ENCODE data around the gene PACS1. TPM values are rescaled to one million over a fixed set of nuclear protein-coding genes. Genes with fewer than 3 reads are reported as not detected.

Gene PACS1
- total RNA-seq, 1 experiment from 2014 or later, result 91.8 TPM

- CTCF ChIA-PET, result interaction anchor here (0.6 kb wide), 2 partner anchors 48 to 103 kb away, joined by 5 to 9 read pairs; no protein-coding TSS in a partner anchor
- Histone ChIP-seq H3K4me1 (ENCODE audit: control insufficient read depth, insufficient read depth, low read length) (peaks cover 8% of the 10 kb centered on the region), H3K27me3 (ENCODE audit: control insufficient read depth, insufficient read depth, low read length) (no peaks in the 10 kb centered on the region), H3K9me3 (ENCODE audit: control insufficient read depth, insufficient read depth, low read depth, low read length) (no peaks in the 10 kb centered on the region), H3K4me3 (ENCODE audit: low read depth in 2 of 2, low read length in 2 of 2) (no peak overlapping the region), H3K27ac (ENCODE audit: low read length) (no peak overlapping the region), H3K36me3 (ENCODE audit: control insufficient read depth, insufficient read depth, low read length) (peaks cover 60% of the 10 kb centered on the region)
- POLR2A ChIA-PET, result interaction anchor here (1.1 kb wide), 1 partner anchor 11 kb away, joined by 12 read pairs; no protein-coding TSS in a partner anchor
- intact Hi-C loops (cut with micrococcal nuclease; ENCODE audit: unreplicated experiment), result no loop called here
- in situ Hi-C loops (cut with HindIII; ENCODE audit: low pct_unique_long_range_greater_than_20kb, low sequenced_read_pairs), result no loop called here
- no TSS peak for BruUV-seq (replicated peaks)
- ATAC-seq, result no peak
- no peak for DNase-seq (ENCODE audit: low read depth, low spot score)
- TF ChIP-seq TCF7L2 (IDR thresholded peaks at IDR 0.05; ENCODE audit: low read depth, low read length), result no peak
- TF ChIP-seq, protein P1, sequence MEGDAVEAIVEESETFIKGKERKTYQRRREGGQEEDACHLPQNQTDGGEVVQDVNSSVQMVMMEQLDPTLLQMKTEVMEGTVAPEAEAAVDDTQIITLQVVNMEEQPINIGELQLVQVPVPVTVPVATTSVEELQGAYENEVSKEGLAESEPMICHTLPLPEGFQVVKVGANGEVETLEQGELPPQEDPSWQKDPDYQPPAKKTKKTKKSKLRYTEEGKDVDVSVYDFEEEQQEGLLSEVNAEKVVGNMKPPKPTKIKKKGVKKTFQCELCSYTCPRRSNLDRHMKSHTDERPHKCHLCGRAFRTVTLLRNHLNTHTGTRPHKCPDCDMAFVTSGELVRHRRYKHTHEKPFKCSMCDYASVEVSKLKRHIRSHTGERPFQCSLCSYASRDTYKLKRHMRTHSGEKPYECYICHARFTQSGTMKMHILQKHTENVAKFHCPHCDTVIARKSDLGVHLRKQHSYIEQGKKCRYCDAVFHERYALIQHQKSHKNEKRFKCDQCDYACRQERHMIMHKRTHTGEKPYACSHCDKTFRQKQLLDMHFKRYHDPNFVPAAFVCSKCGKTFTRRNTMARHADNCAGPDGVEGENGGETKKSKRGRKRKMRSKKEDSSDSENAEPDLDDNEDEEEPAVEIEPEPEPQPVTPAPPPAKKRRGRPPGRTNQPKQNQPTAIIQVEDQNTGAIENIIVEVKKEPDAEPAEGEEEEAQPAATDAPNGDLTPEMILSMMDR (IDR thresholded peaks at IDR 0.05), result no peak
Observed at GRCh38 chr11:66056501-66056900, 13.6 kb upstream of the PACS1 start.

- no peaks in the 10 kb centered on the region for H3K4me1 ChIP-seq (ENCODE audit: control insufficient read depth, insufficient read depth, low read length)
- ATAC-seq (no peak), DNase-seq (ENCODE audit: low read depth, low spot score) (no peak)
- in situ Hi-C loops (cut with HindIII; ENCODE audit: low pct_unique_long_range_greater_than_20kb, low sequenced_read_pairs) (no loop called here), intact Hi-C loops (cut with micrococcal nuclease; ENCODE audit: unreplicated experiment) (no loop called here)
- TF ChIP-seq, protein P1 (IDR thresholded peaks at IDR 0.05), result no peak
- no peak for TF ChIP-seq REST (IDR thresholded peaks at IDR 0.05; ENCODE audit: insufficient read depth in 1 of 2, low read depth in 2 of 2, low read length in 1 of 2)
- TF ChIP-seq SIN3A (IDR thresholded peaks at IDR 0.05; ENCODE audit: borderline replicate concordance, insufficient read depth, low read depth, low read length), result no peak
- no peak for TF ChIP-seq TCF7L2 (IDR thresholded peaks at IDR 0.05; ENCODE audit: low read depth, low read length)
- no peak for TF ChIP-seq POLR2AphosphoS5 (IDR thresholded peaks at IDR 0.05; ENCODE audit: low read depth, low read length)
- CTCF ChIA-PET, result interaction anchor here (0.6 kb wide), 1 partner anchor 302 kb away, joined by 14 read pairs; no protein-coding TSS in a partner anchor
- peaks cover 82% of the 10 kb centered on the region for H3K36me3 ChIP-seq (ENCODE audit: control insufficient read depth, insufficient read depth, low read length)
- H3K9me3 ChIP-seq (ENCODE audit: control insufficient read depth, insufficient read depth, low read depth, low read length), result no peaks in the 10 kb centered on the region
- H3K4me3 ChIP-seq (ENCODE audit: low read depth in 2 of 2, low read length in 2 of 2), result no peak overlapping the region
- no peaks in the 10 kb centered on the region for H3K27me3 ChIP-seq (ENCODE audit: control insufficient read depth, insufficient read depth, low read length)
- POLR2A ChIA-PET, result no interaction called here
- H3K27ac ChIP-seq (ENCODE audit: low read length), result no peak overlapping the region
- no TSS peak for BruUV-seq (replicated peaks)
Observed at GRCh38 chr11:66059966-66060680, 9.9 kb upstream of the PACS1 start.

All from Panc1 (cell line).